Calu3 (cell line): ENCODE results near the gene AFAP1L2. TPM values are rescaled to one million over a fixed set of nuclear protein-coding genes. Genes with fewer than 3 reads are reported as not detected.

Experiments used
- BruUV-seq: library from RNA; stranded (reverse); fragments of 400-500 nt; replicated peaks from 2 replicates; lab custom pipeline; 2021; lab: Mats Ljungman, UMichigan
- CTCF ChIA-PET: fragments of 300-600 bp; sonication (Branson Sonifier 250); formaldehyde crosslinking; loops from one replicate; lab custom pipeline; 2022; ENCODE audit warnings: antibody characterized with exemption; lab: Charles Lee
- DNase-seq: peaks from one replicate; pipeline ENCODE4 v3.0.0; 2022
- H3K27ac Mint-ChIP-seq: one replicate; pipeline ENCODE4 v1.8.0; 2022; ENCODE audit warnings: mixed read lengths; ENCODE audit not compliant: unreplicated experiment
- H3K27me3 Mint-ChIP-seq: one replicate; pipeline ENCODE4 v1.8.0; 2022; ENCODE audit warnings: mixed read lengths; ENCODE audit not compliant: unreplicated experiment
- H3K36me3 Mint-ChIP-seq: one replicate; pipeline ENCODE4 v1.8.0; 2022; ENCODE audit warnings: mild to moderate bottlenecking, moderate library complexity, mixed read lengths; ENCODE audit not compliant: insufficient read depth, unreplicated experiment
- H3K4me1 Mint-ChIP-seq: one replicate; pipeline ENCODE4 v1.8.0; 2022; ENCODE audit warnings: mild to moderate bottlenecking, low read depth, mixed read lengths; ENCODE audit not compliant: unreplicated experiment
- H3K4me3 Mint-ChIP-seq: one replicate; pipeline ENCODE4 v1.8.0; 2022; ENCODE audit warnings: mild to moderate bottlenecking, low read depth, moderate library complexity, mixed read lengths; ENCODE audit not compliant: unreplicated experiment
- H3K9me3 Mint-ChIP-seq: one replicate; pipeline ENCODE4 v1.8.0; 2022; ENCODE audit warnings: low read depth, mixed read lengths; ENCODE audit not compliant: unreplicated experiment
- intact Hi-C: fragments of 100-400 bp; cut with micrococcal nuclease; formaldehyde crosslinking; loops from one replicate; pipeline ENCODE4 v1.10.0; 2022; ENCODE audit not compliant: unreplicated experiment
- total RNA-seq: library from RNA; stranded (reverse); gene quantifications from 2 replicates; pipeline ENCODE4 v1.2.3, GENCODE V29; 2022
- TF ChIP-seq, protein P1 (sequence below): fragments of 200-600 bp; IDR thresholded peaks from one replicate; pipeline ENCODE4 v1.8.0; 2022; ENCODE audit warnings: antibody characterized with exemption; ENCODE audit not compliant: unreplicated experiment

The AFAP1L2 gene
- total RNA-seq, 1 experiment from 2014 or later = 0.76 TPM

DNA sequence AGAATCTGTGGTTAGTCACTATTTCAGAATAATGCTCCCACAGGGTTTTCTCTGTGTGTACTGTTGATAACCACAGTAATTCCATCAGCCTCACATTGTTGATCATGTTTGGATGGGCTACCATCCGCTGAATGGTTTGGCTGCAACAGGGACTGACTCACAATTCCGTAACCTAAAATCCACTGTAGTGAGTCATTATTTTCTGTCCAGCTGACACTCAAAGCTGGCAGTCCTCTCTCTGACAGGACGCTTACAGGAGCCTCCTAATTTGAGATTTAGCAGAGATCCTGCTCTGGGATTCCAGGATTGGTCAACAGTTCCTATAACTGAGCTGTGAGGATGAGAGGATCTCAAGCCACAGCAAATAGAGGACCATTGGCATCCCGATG, 132.5 kb downstream of the AFAP1L2 start:
- Mint-ChIP-seq H3K9me3 (no peaks in the 10 kb centered on the region), H3K4me3 (no peak overlapping the region), H3K4me1 (peaks cover 13% of the 10 kb centered on the region), H3K27ac (no peak overlapping the region), H3K27me3 (no peaks in the 10 kb centered on the region), H3K36me3 (no peaks in the 10 kb centered on the region)
- peak; percentile 16 for DNase-seq
- no TSS peak for BruUV-seq
- intact Hi-C loops = no loop called here
- CTCF ChIA-PET = no interaction called here
- TF ChIP-seq, protein P1, sequence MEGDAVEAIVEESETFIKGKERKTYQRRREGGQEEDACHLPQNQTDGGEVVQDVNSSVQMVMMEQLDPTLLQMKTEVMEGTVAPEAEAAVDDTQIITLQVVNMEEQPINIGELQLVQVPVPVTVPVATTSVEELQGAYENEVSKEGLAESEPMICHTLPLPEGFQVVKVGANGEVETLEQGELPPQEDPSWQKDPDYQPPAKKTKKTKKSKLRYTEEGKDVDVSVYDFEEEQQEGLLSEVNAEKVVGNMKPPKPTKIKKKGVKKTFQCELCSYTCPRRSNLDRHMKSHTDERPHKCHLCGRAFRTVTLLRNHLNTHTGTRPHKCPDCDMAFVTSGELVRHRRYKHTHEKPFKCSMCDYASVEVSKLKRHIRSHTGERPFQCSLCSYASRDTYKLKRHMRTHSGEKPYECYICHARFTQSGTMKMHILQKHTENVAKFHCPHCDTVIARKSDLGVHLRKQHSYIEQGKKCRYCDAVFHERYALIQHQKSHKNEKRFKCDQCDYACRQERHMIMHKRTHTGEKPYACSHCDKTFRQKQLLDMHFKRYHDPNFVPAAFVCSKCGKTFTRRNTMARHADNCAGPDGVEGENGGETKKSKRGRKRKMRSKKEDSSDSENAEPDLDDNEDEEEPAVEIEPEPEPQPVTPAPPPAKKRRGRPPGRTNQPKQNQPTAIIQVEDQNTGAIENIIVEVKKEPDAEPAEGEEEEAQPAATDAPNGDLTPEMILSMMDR = no peak

DNA sequence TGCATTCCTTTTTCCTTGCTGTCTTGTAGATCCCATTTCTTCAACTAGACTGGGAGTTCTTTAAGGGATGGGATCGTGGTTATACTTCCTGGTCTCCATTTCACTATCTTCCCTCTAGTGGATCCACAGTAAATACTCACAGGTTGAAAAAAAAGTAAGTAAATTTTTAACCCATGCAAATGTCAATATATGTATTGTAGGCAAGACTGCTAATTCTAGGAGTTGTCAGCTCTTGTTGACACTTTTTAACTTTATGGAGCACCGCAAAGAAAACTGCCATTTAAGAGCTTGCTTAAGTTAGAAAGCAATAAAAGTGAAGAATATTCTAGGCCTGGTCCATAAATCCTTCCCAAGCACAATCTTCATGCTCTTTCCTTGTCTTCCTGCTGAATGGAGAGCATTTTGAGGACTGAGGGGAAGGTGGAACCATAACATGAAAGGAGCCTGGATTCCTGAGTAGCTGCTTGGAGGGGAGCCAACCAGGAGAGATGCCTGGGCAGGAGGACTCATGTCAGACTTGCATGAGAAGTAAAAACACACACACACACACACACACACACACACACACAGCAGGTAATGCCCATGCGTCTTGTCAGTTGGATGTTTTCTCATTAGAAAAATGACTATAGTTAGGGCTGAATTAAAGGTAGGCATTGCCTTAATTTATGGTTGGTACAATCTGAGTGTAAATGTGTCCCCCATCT, 133.1 kb downstream of the AFAP1L2 start:
- CTCF ChIA-PET = no interaction called here

DNA sequence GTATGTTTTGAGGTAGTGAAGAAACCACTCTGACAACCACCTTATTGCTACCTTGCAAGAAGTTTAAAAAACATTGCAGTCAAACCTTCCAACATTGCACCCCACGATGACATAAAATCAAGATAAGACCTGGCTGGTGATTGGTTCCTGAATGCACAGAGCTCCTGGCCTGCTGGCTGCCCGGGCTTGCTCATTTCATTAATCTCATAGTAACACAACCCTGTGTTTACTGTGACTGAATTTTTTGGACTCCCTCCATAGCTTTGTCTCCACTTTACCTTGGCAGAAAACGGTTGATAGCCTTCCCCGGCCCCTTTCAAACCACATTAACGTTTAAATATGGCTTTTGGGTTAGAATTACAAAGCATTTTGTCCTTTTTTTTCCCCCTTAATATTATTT, 137.8 kb downstream of the AFAP1L2 start:
- no TSS peak for BruUV-seq
- no peak for DNase-seq
- H3K4me1 Mint-ChIP-seq = peaks cover 11% of the 10 kb centered on the region
- CTCF ChIA-PET = no interaction called here
- intact Hi-C loops = no loop called here
- H3K9me3 Mint-ChIP-seq = no peaks in the 10 kb centered on the region
- TF ChIP-seq, protein P1 = no peak
- no peaks in the 10 kb centered on the region for H3K27me3 Mint-ChIP-seq
- H3K36me3 Mint-ChIP-seq = no peaks in the 10 kb centered on the region
- no peak overlapping the region for H3K4me3 Mint-ChIP-seq
- no peak overlapping the region for H3K27ac Mint-ChIP-seq

More for the DNA sequence above, 133.1 kb downstream of the AFAP1L2 start:
- Mint-ChIP-seq H3K9me3 (no peaks in the 10 kb centered on the region), H3K36me3 (no peaks in the 10 kb centered on the region), H3K4me1 (peaks cover 13% of the 10 kb centered on the region), H3K27me3 (no peaks in the 10 kb centered on the region), H3K27ac (no peak overlapping the region), H3K4me3 (no peak overlapping the region)
- intact Hi-C loops = no loop called here
- TF ChIP-seq, protein P1 = no peak
- no TSS peak for BruUV-seq
- peak; percentile 16 for DNase-seq

DNA sequence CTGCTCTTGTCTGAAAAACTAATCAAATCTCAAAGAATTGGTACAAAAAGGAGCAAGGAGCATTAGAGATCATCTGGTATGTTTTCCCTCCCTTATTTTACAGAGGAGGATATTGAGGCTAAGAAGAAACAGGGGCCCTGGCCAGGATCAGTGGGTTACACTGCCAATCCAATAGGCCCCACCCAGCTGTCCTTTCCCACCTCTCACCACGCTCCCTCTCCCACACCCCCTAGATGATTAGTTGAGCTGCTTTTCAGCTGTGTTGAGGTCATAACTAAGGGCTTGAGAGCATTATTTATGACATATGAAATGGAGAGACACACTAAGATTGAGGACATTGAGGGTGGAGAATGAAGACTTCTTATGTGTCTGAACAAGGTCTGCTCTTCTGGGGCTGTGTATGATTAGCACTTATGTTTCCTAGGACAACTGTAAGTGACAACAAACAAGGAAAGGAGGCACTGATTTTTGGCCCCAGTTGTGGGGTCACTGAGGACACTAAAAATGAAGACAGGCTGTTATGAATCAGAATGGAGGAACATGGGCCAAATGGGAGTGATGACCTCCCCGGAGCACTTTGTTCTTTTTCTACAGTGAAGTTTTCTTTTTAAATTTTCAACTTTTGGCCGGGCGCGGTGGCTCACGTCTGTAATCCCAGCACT, 138.8 kb downstream of the AFAP1L2 start:
- no TSS peak for BruUV-seq
- Mint-ChIP-seq H3K4me1 (peaks cover under 1% of the 10 kb centered on the region), H3K27me3 (no peaks in the 10 kb centered on the region), H3K4me3 (no peak overlapping the region), H3K9me3 (no peaks in the 10 kb centered on the region), H3K36me3 (no peaks in the 10 kb centered on the region), H3K27ac (no peak overlapping the region)
- TF ChIP-seq, protein P1 = no peak
- intact Hi-C loops = no loop called here
- no peak for DNase-seq
- CTCF ChIA-PET = no interaction called here
